Measurements from ENCODE around the gene DUSP28.
"Not testable (repeated sequence)": the region's sequence is repeated elsewhere in the genome, so short reads cannot be mapped to it uniquely, and the experiment has no call there.

The DUSP28 gene

GRCh38 chr2:240561325-240561971, 1.3 kb downstream of the DUSP28 start:
- DNase-seq = no peak

- not testable (repeated sequence) for DNase-seq
Observed at GRCh38 chr2:240563231-240563630, 3.1 kb downstream of the DUSP28 start.

GRCh38 chr2:240563951-240564560, 3.9 kb downstream of the DUSP28 start:
- no peak for DNase-seq

- DNase-seq = no peak
Observed at GRCh38 chr2:240564561-240565332, 4.6 kb downstream of the DUSP28 start.

GRCh38 chr2:240565333-240566202, 5.4 kb downstream of the DUSP28 start:
- peak; percentile 75 for DNase-seq

GRCh38 chr2:240566203-240567136, 6.3 kb downstream of the DUSP28 start:
- peak; percentile 79 for DNase-seq

- no peak for DNase-seq
Observed at GRCh38 chr2:240567137-240567871, 7.1 kb downstream of the DUSP28 start.

- DNase-seq = peak; percentile 48
Observed at GRCh38 chr2:240567872-240568677, 7.9 kb downstream of the DUSP28 start, which contains the start of gene RNPEPL1. TSS of gene RNPEPL1 (plus strand) at chr2:240568484. CDS start at chr2:240568587, 103 bp downstream.

- DNase-seq = peak; percentile 12
Observed at GRCh38 chr2:240568678-240569522, 8.7 kb downstream of the DUSP28 start.

GRCh38 chr2:240569523-240569997, 9.4 kb downstream of the DUSP28 start:
- no peak for DNase-seq

- no peak for DNase-seq
Observed at GRCh38 chr2:240569998-240570530, 9.9 kb downstream of the DUSP28 start.

GRCh38 chr2:240570531-240571313, 10.6 kb downstream of the DUSP28 start:
- no peak for DNase-seq

- no peak for DNase-seq
Observed at GRCh38 chr2:240571314-240571973, 11.3 kb downstream of the DUSP28 start.

GRCh38 chr2:240572141-240573031, 12.2 kb downstream of the DUSP28 start:
- DNase-seq = no peak

GRCh38 chr2:240573071-240573515, 12.9 kb downstream of the DUSP28 start:
- no peak for DNase-seq
